GM21576 (cell line): Measurements from ENCODE around the gene OR10H5.
"Not testable (repeated sequence)": the region's sequence is repeated elsewhere in the genome, so short reads cannot be mapped to it uniquely, and the experiment has no call there.

Experiments used
- ATAC-seq: cut with Tn5 transposase; IDR thresholded peaks from one replicate; pipeline ENCODE4 v1.9.1; 2021; ENCODE audit warnings: mild to moderate bottlenecking, moderate library complexity; ENCODE audit not compliant: unreplicated experiment

The OR10H5 gene

DNA sequence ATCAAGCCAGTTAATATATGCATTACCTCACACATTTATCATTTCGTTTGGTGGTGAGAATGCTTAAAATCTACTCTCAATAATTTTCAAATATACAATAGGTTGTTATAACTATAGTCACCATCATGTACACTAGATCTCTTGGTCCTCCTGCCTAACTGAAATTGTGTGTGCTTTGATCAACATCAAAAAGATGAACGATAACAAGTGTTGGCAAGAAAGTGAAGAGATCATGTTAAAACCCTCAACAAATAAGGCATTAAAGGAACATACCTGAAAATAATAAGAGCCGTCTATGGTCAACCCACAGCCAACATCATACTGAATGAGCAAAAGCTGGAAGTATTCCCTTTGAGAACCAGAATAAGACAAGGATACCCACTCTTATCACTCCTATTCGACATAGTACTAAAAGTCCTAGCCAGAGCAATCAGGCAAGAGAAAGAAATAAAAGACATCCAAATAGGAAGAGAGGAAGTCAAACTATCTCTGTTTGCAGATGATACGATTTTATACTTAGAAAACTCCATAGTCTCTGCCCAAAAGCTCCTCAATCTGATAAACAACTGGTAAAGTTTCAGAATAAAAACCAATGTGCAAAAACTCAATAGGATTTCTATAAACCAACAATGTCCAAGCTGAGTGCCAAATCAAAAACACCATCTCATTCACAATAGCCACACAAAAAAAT lies 55.9 kb downstream of the OR10H5 start:
- no peak for ATAC-seq

DNA sequence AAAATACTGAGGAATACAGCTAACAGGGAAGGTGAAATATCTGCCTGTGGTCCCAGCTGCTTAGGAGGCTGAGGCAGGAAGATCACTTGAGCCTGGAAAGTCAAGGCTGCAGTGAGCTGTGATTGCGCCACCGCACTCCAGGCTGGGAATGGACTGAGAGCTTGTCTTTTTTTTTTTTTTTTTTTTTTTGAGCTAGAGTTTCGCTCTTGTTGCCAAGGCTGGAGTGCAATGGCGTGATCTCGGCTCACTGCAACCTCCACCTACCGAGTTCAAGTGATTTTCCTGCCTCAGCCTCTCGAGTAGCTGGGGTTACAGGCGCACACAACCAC lies 56.4 kb downstream of the OR10H5 start:
- ATAC-seq, result not testable (repeated sequence)

DNA sequence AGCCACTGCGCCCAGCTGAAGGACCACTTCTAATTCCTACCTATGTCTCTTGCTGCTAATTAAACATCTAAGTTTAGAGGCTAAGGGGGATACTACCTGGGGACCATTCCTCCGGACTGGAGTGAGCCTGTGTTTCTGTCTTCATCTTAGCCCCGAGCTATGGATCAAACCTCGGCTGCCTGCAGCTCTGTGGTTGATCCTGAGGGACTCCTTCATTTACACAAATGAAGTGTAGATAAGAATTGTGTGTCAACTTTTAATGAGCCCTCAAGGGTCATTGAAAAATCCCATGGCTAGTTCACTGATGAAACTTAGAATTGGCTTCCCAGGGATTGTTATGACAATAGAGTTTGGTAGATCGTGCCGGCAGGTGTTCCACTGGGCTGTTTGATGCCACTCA lies 59.5 kb downstream of the OR10H5 start:
- no peak for ATAC-seq

DNA sequence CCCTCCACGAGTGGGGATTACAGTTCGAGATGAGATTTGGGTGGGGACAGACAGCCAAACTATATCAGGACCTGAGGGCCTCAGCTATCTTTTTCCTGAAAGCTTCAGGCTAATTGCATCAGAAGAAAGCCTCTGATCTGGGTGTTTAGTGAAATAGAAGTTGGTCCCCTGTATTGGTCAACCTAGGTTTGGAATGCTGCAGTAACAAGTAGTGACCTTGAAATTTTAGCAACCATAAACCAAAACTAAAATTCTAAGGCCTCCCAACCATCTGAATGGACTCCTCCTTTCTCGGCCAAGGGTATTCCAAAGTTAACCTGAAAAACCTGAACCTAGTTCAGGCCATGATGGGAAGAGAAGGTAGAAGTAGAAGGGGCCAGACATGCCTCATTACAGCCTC lies 62.9 kb downstream of the OR10H5 start:
- ATAC-seq, result no peak
